Measurements from ENCODE around the gene SLC41A1. TPM values are rescaled to one million over a fixed set of nuclear protein-coding genes. Genes with fewer than 3 reads are reported as not detected.

SLC41A1 gene
- total RNA-seq, 2 experiments from 2014 or later, result 13.3 to 16.7 TPM

- CTCF ChIA-PET, result interaction anchor here (1.2 to 4.0 kb wide), 8 partner anchors 9 to 165 kb away, joined by 4 to 11 read pairs (median 5); no protein-coding TSS in a partner anchor
- Mint-ChIP-seq H3K4me3 (peak overlapping the region; percentile 80), H3K36me3 (peaks cover 7% of the 10 kb centered on the region), H3K27me3 (peaks cover 14% of the 10 kb centered on the region), H3K4me1 (peaks cover 28% of the 10 kb centered on the region), H3K27ac (peak overlapping the region; percentile 6), H3K9me3 (ENCODE audit: low read depth) (no peaks in the 10 kb centered on the region)
- no peak for DNase-seq
- no peak for ATAC-seq
Observed at GRCh38 chr1:205811660-205812059, 1.3 kb downstream of the SLC41A1 start.

GRCh38 chr1:205810448-205811157, 2.4 kb downstream of the SLC41A1 start:
- ATAC-seq, result no peak
- Mint-ChIP-seq H3K27ac (no peak overlapping the region), H3K36me3 (peaks cover 7% of the 10 kb centered on the region), H3K9me3 (ENCODE audit: low read depth) (no peaks in the 10 kb centered on the region), H3K4me1 (peaks cover 38% of the 10 kb centered on the region), H3K4me3 (no peak overlapping the region), H3K27me3 (peaks cover 14% of the 10 kb centered on the region)
- DNase-seq, result no peak
- CTCF ChIA-PET, result interaction anchor here (0.8 to 4.0 kb wide), 8 partner anchors 11 to 166 kb away, joined by 3 to 11 read pairs (median 4); no protein-coding TSS in a partner anchor

GRCh38 chr1:205809942-205810345, 3.1 kb downstream of the SLC41A1 start:
- Mint-ChIP-seq H3K27me3 (peaks cover 12% of the 10 kb centered on the region), H3K4me1 (peaks cover 44% of the 10 kb centered on the region), H3K9me3 (ENCODE audit: low read depth) (no peaks in the 10 kb centered on the region), H3K36me3 (peaks cover 7% of the 10 kb centered on the region), H3K4me3 (no peak overlapping the region), H3K27ac (no peak overlapping the region)
- DNase-seq (no peak), ATAC-seq (no peak)
- CTCF ChIA-PET, result interaction anchor here (1.1 to 4.0 kb wide), 4 partner anchors 12 to 167 kb away, joined by 3 to 11 read pairs (median 6); no protein-coding TSS in a partner anchor

GRCh38 chr1:205809469-205809868, 3.5 kb downstream of the SLC41A1 start:
- CTCF ChIA-PET, result interaction anchor here (1.5 to 4.0 kb wide), 2 partner anchors 79 to 168 kb away, joined by 3 to 11 read pairs; no protein-coding TSS in a partner anchor
- DNase-seq, result no peak
- Mint-ChIP-seq H3K36me3 (peaks cover 7% of the 10 kb centered on the region), H3K27me3 (peaks cover 8% of the 10 kb centered on the region), H3K27ac (no peak overlapping the region), H3K4me3 (no peak overlapping the region), H3K9me3 (ENCODE audit: low read depth) (no peaks in the 10 kb centered on the region), H3K4me1 (peaks cover 45% of the 10 kb centered on the region)
- no peak for ATAC-seq

GRCh38 chr1:205805082-205805711, 7.8 kb downstream of the SLC41A1 start:
- peak; percentile 54 for ATAC-seq
- CTCF ChIA-PET, result interaction anchor here (1.2 to 3.1 kb wide), 5 partner anchors 13 to 374 kb away, joined by 3 to 18 read pairs (median 6); no protein-coding TSS in a partner anchor

GRCh38 chr1:205804605-205805004, 8.4 kb downstream of the SLC41A1 start:
- no peak overlapping the region for H3K27ac Mint-ChIP-seq
- peaks cover 24% of the 10 kb centered on the region for H3K4me1 Mint-ChIP-seq
- no peaks in the 10 kb centered on the region for H3K27me3 Mint-ChIP-seq

More at GRCh38 chr1:205805082-205805711, 7.8 kb downstream of the SLC41A1 start:
- Mint-ChIP-seq H3K27ac (peak overlapping the region; percentile 58), H3K4me1 (peaks cover 24% of the 10 kb centered on the region), H3K36me3 (peaks cover 5% of the 10 kb centered on the region), H3K9me3 (ENCODE audit: low read depth) (no peaks in the 10 kb centered on the region), H3K27me3 (no peaks in the 10 kb centered on the region), H3K4me3 (no peak overlapping the region)
- peak; percentile 53 for DNase-seq

GRCh38 chr1:205803986-205804385, 9.0 kb downstream of the SLC41A1 start:
- DNase-seq, result no peak
- peaks cover 24% of the 10 kb centered on the region for H3K4me1 Mint-ChIP-seq
- no peak overlapping the region for H3K27ac Mint-ChIP-seq
- no peaks in the 10 kb centered on the region for H3K9me3 Mint-ChIP-seq (ENCODE audit: low read depth)
- CTCF ChIA-PET, result interaction anchor here (2.0 to 3.1 kb wide), 3 partner anchors 12 to 173 kb away, joined by 6 to 18 read pairs (median 7); no protein-coding TSS in a partner anchor
- H3K4me3 Mint-ChIP-seq, result no peak overlapping the region
- ATAC-seq, result no peak
- no peaks in the 10 kb centered on the region for H3K27me3 Mint-ChIP-seq
- peaks cover 5% of the 10 kb centered on the region for H3K36me3 Mint-ChIP-seq

More at GRCh38 chr1:205804605-205805004, 8.4 kb downstream of the SLC41A1 start:
- no peak for DNase-seq
- Mint-ChIP-seq H3K4me3 (no peak overlapping the region), H3K9me3 (ENCODE audit: low read depth) (no peaks in the 10 kb centered on the region), H3K36me3 (peaks cover 5% of the 10 kb centered on the region)
- no peak for ATAC-seq
- CTCF ChIA-PET, result interaction anchor here (2.0 to 3.1 kb wide), 3 partner anchors 12 to 173 kb away, joined by 6 to 18 read pairs (median 7); no protein-coding TSS in a partner anchor

- Mint-ChIP-seq H3K27me3 (no peaks in the 10 kb centered on the region), H3K4me3 (no peak overlapping the region), H3K9me3 (ENCODE audit: low read depth) (no peaks in the 10 kb centered on the region), H3K36me3 (no peaks in the 10 kb centered on the region), H3K4me1 (peaks cover 22% of the 10 kb centered on the region), H3K27ac (no peak overlapping the region)
- CTCF ChIA-PET, result interaction anchor here (1.3 kb wide), 1 partner anchor 10 kb away, joined by 5 read pairs; no protein-coding TSS in a partner anchor
- ATAC-seq (no peak), DNase-seq (no peak)
Observed at GRCh38 chr1:205802060-205802459, 10.9 kb downstream of the SLC41A1 start.

- Mint-ChIP-seq H3K27me3 (no peaks in the 10 kb centered on the region), H3K4me3 (no peak overlapping the region), H3K36me3 (no peaks in the 10 kb centered on the region), H3K9me3 (ENCODE audit: low read depth) (no peaks in the 10 kb centered on the region), H3K27ac (no peak overlapping the region), H3K4me1 (peaks cover 14% of the 10 kb centered on the region)
- ATAC-seq (no peak), DNase-seq (no peak)
- CTCF ChIA-PET, result no interaction called here
Observed at GRCh38 chr1:205800981-205801703, 11.9 kb downstream of the SLC41A1 start.

- H3K4me1 Mint-ChIP-seq, result peaks cover 7% of the 10 kb centered on the region
- CTCF ChIA-PET, result interaction anchor here (0.9 to 1.1 kb wide), 2 partner anchors 11 to 141 kb away, joined by 3 to 4 read pairs; no protein-coding TSS in a partner anchor
- no peaks in the 10 kb centered on the region for H3K36me3 Mint-ChIP-seq
- no peaks in the 10 kb centered on the region for H3K27me3 Mint-ChIP-seq
- no peak overlapping the region for H3K4me3 Mint-ChIP-seq
- DNase-seq, result no peak
- no peaks in the 10 kb centered on the region for H3K9me3 Mint-ChIP-seq (ENCODE audit: low read depth)
- no peak overlapping the region for H3K27ac Mint-ChIP-seq
- ATAC-seq, result no peak
Observed at GRCh38 chr1:205800427-205800826, 12.6 kb downstream of the SLC41A1 start.

- peaks cover under 1% of the 10 kb centered on the region for H3K36me3 Mint-ChIP-seq
- no peak overlapping the region for H3K27ac Mint-ChIP-seq
- ATAC-seq (no peak), DNase-seq (no peak)
- no peak overlapping the region for H3K4me3 Mint-ChIP-seq
- CTCF ChIA-PET, result interaction anchor here (1.3 kb wide), 1 partner anchor 13 kb away, joined by 5 read pairs; no protein-coding TSS in a partner anchor
- no peaks in the 10 kb centered on the region for H3K4me1 Mint-ChIP-seq
- no peaks in the 10 kb centered on the region for H3K27me3 Mint-ChIP-seq
- no peaks in the 10 kb centered on the region for H3K9me3 Mint-ChIP-seq (ENCODE audit: low read depth)
Observed at GRCh38 chr1:205798577-205798976, 14.4 kb downstream of the SLC41A1 start.

GRCh38 chr1:205797168-205797567, 15.8 kb downstream of the SLC41A1 start:
- CTCF ChIA-PET, result interaction anchor here (1.0 to 1.5 kb wide), 4 partner anchors 9 to 206 kb away, joined by 3 to 5 read pairs (median 4); no protein-coding TSS in a partner anchor
- no peak overlapping the region for H3K27ac Mint-ChIP-seq
- ATAC-seq (no peak), DNase-seq (no peak)
- no peak overlapping the region for H3K4me3 Mint-ChIP-seq
- peaks cover 3% of the 10 kb centered on the region for H3K36me3 Mint-ChIP-seq
- no peaks in the 10 kb centered on the region for H3K27me3 Mint-ChIP-seq
- H3K4me1 Mint-ChIP-seq, result no peaks in the 10 kb centered on the region
- H3K9me3 Mint-ChIP-seq (ENCODE audit: low read depth), result no peaks in the 10 kb centered on the region

Measured in activated CD8-positive, alpha-beta memory T cell treated with anti-CD3 and anti-CD28 coated beads, Interleukin-2, amount 10 ng/mL, durations not matched to agents 7 days and 5 days (primary cell).